Fibroblast of lung (primary cell): ENCODE results near the gene SDF2L1. TPM values are rescaled to one million over a fixed set of nuclear protein-coding genes. Genes with fewer than 3 reads are reported as not detected.

Experiments used
- DNase-seq, 2 donors: peaks; one replicate each; pipeline versions ENCODE4 v3.0.0 to v3.0.0-alpha.2; 2010; ENCODE audit warnings: low read depth in 2 of 2
- H2AFZ ChIP-seq: 2 replicates; pipeline ENCODE4 v1.5.1; 2012; ENCODE audit warnings: low read length, control low read depth, inconsistent platforms
- H3K27ac ChIP-seq: 2 replicates; pipeline ENCODE4 v1.5.1; 2011; ENCODE audit warnings: low read length, control low read depth; ENCODE audit not compliant: insufficient read depth
- H3K27me3 ChIP-seq: 2 replicates; pipeline ENCODE4 v1.5.1; 2011; ENCODE audit warnings: mild to moderate bottlenecking, low read length; ENCODE audit not compliant: control insufficient read depth, insufficient read depth
- H3K36me3 ChIP-seq: 2 replicates; pipeline ENCODE4 v1.5.1; 2011; ENCODE audit warnings: low read length; ENCODE audit not compliant: control insufficient read depth, insufficient read depth
- H3K4me1 ChIP-seq: 2 replicates; pipeline ENCODE4 v1.5.1; 2011; ENCODE audit warnings: low read length; ENCODE audit not compliant: control insufficient read depth, insufficient read depth; ENCODE audit errors: extremely low read depth
- H3K4me2 ChIP-seq: 2 replicates; pipeline ENCODE4 v1.5.1; 2011; ENCODE audit warnings: low read length, control low read depth; ENCODE audit not compliant: insufficient read depth; ENCODE audit errors: extremely low read depth
- H3K4me3 ChIP-seq, 4 experiments: fragments of 200-600 bp in 1 of 4; sonication (generic) in 1 of 4; replicated peaks in 1 of 4; 2 replicates each; pipeline ENCODE4 v1.5.1; 2011 to 2016; ENCODE audit warnings: low read length in 4 of 4, low read depth in 3 of 4, mild to moderate bottlenecking in 3 of 4, control low read depth in 2 of 4, inconsistent platforms in 1 of 4, mixed read lengths in 1 of 4; ENCODE audit not compliant: insufficient read depth in 1 of 4; ENCODE audit errors: control extremely low read depth in 1 of 4
- H3K79me2 ChIP-seq: 2 replicates; pipeline ENCODE4 v1.5.1; 2012; ENCODE audit warnings: mild to moderate bottlenecking, low read length, inconsistent platforms; ENCODE audit not compliant: control insufficient read depth, insufficient read depth
- H3K9ac ChIP-seq: 2 replicates; pipeline ENCODE4 v1.5.1; 2011; ENCODE audit warnings: mild to moderate bottlenecking, low read length, control low read depth; ENCODE audit not compliant: insufficient read depth
- H3K9me3 ChIP-seq: 2 replicates; pipeline ENCODE4 v1.5.1; 2012; ENCODE audit warnings: low read depth, low read length; ENCODE audit not compliant: control insufficient read depth, insufficient read depth
- H4K20me1 ChIP-seq: 2 replicates; pipeline ENCODE4 v1.5.1; 2011; ENCODE audit warnings: low read length; ENCODE audit not compliant: control insufficient read depth, insufficient read depth; ENCODE audit errors: extremely low read depth
- EZH2 ChIP-seq: IDR thresholded peaks from 2 replicates; pipeline ENCODE4 v1.5.1; 2012; ENCODE audit warnings: low read length, control low read depth, mild to moderate bottlenecking; ENCODE audit errors: missing control alignments
- polyA plus RNA-seq, 2 donors: library from polyadenylated mRNA; depleted of rRNA in 1 of 2; stranded (reverse) in 1 of 2; unstranded in 1 of 2; fragments of >200 nt; gene quantifications; 2 replicates each; pipeline ENCODE4 v1.2.1, GENCODE V29; 2011 to 2012; ENCODE audit warnings: missing spikeins in 1 of 2
- total RNA-seq: library from RNA; depleted of rRNA; stranded (reverse); fragments of >200 nt; gene quantifications from 2 replicates; pipeline ENCODE4 v1.2.1, GENCODE V29; 2014
- TF ChIP-seq, protein P1 (sequence below), 2 donors: IDR thresholded peaks in 1 of 2; conservative IDR thresholded peaks in 1 of 2; 1 replicate in 1 of 2; 2 replicates in 1 of 2; pipeline ENCODE4 v1.5.1; 2011 to 2012; ENCODE audit warnings: low read length in 2 of 2, control low read depth in 1 of 2, inconsistent platforms in 1 of 2, low read depth in 1 of 2, mild to moderate bottlenecking in 1 of 2

The SDF2L1 gene
- total and polyA plus RNA-seq, 2 donors (not counting 1 experiment from before 2014, with no cell fraction given): 12.0 to 13.2 TPM

- Histone ChIP-seq H3K9ac (no peak overlapping the region), H3K27me3 (no peaks in the 10 kb centered on the region), H3K4me2 (no peak overlapping the region), H3K4me1 (peaks cover 6% of the 10 kb centered on the region), H3K4me3 (no peak overlapping the region), H3K36me3 (peaks cover 4% of the 10 kb centered on the region), H3K79me2 (peaks cover 5% of the 10 kb centered on the region), H3K27ac (no peak overlapping the region), H3K9me3 (no peaks in the 10 kb centered on the region), H2AFZ (no peak overlapping the region), H4K20me1 (no peaks in the 10 kb centered on the region)
- no peak for TF ChIP-seq EZH2
- TF ChIP-seq, protein P1, sequence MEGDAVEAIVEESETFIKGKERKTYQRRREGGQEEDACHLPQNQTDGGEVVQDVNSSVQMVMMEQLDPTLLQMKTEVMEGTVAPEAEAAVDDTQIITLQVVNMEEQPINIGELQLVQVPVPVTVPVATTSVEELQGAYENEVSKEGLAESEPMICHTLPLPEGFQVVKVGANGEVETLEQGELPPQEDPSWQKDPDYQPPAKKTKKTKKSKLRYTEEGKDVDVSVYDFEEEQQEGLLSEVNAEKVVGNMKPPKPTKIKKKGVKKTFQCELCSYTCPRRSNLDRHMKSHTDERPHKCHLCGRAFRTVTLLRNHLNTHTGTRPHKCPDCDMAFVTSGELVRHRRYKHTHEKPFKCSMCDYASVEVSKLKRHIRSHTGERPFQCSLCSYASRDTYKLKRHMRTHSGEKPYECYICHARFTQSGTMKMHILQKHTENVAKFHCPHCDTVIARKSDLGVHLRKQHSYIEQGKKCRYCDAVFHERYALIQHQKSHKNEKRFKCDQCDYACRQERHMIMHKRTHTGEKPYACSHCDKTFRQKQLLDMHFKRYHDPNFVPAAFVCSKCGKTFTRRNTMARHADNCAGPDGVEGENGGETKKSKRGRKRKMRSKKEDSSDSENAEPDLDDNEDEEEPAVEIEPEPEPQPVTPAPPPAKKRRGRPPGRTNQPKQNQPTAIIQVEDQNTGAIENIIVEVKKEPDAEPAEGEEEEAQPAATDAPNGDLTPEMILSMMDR (conservative IDR thresholded peaks at IDR 0.05 in 1 of 2, IDR thresholded peaks at IDR 0.05 in 1 of 2; ENCODE audit: low read depth in 1 of 2, low read length in 2 of 2): no peak
- no peak for DNase-seq
These were observed 2.7 kb upstream of the SDF2L1 start for GRCh38 chr22:21639359-21639758.

DNA sequence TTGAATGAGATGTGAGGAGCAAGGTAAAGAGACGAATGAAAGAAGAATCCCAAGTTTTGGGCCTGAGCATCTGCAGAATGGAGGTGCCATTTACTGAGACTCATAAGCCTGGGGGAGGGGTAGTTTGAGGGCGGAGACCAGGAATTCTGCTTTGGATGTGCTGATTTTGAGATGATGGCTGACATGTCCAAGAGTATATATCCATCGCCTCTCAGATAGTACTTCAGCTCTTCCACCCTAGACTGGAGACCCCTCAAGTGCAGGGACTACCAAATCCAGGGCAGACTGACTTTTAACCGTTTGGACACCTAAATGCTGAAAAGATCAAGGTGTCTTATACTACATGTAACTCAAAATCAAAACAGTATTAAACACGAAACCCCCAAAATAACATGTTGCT, 1.3 kb upstream of the SDF2L1 start:
- no peak overlapping the region for H3K4me3 ChIP-seq
- H3K27ac ChIP-seq: no peak overlapping the region
- H2AFZ ChIP-seq: no peak overlapping the region
- H4K20me1 ChIP-seq: no peaks in the 10 kb centered on the region
- DNase-seq: no peak
- peaks cover 5% of the 10 kb centered on the region for H3K79me2 ChIP-seq
- H3K4me1 ChIP-seq: peaks cover 6% of the 10 kb centered on the region
- H3K4me2 ChIP-seq: peak overlapping the region; percentile 100
- TF ChIP-seq, protein P1 (conservative IDR thresholded peaks at IDR 0.05 in 1 of 2, IDR thresholded peaks at IDR 0.05 in 1 of 2; ENCODE audit: low read depth in 1 of 2, low read length in 2 of 2): no peak
- TF ChIP-seq EZH2: no peak
- H3K36me3 ChIP-seq: peaks cover 4% of the 10 kb centered on the region
- no peaks in the 10 kb centered on the region for H3K9me3 ChIP-seq
- H3K9ac ChIP-seq: no peak overlapping the region
- H3K27me3 ChIP-seq: no peaks in the 10 kb centered on the region

DNA sequence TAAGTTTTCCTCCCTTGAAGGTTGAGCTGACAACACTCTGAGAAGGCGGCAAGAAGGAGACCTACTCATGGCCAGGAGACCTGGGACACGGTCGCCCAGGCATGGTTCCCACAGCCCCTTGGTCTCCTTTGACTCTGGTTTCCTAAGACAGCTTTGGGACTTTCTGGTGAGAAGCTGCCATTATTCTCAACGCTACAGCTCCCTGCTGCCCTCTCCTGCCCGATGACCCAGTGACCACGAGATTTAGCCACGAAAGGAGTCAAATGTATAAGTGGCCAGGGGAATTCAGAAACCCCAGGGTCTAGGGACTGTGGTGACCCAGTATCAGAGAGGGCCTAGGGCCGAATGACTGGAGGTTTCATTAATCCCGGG, 699 bp upstream of the SDF2L1 start:
- Histone ChIP-seq H3K9me3 (no peaks in the 10 kb centered on the region), H3K36me3 (peaks cover 7% of the 10 kb centered on the region), H3K4me1 (peaks cover 6% of the 10 kb centered on the region), H3K79me2 (peaks cover 5% of the 10 kb centered on the region), H3K9ac (peak overlapping the region; percentile 74), H3K4me2 (peak overlapping the region; percentile 100), H2AFZ (peak overlapping the region; percentile 94), H4K20me1 (no peaks in the 10 kb centered on the region), H3K4me3 (peak overlapping the region; percentile 58 to 77 (median 72)), H3K27ac (peak overlapping the region; percentile 82), H3K27me3 (no peaks in the 10 kb centered on the region)
- no peak for TF ChIP-seq EZH2
- TF ChIP-seq, protein P1 (conservative IDR thresholded peaks at IDR 0.05 in 1 of 2, IDR thresholded peaks at IDR 0.05 in 1 of 2; ENCODE audit: low read depth in 1 of 2, low read length in 2 of 2): peak; percentile 51 to 57
- peak; percentile 42 to 51 for DNase-seq
